Endothelial cell of umbilical vein (primary cell): ENCODE data around the gene SYNE1. TPM values are rescaled to one million over a fixed set of nuclear protein-coding genes. Genes with fewer than 3 reads are reported as not detected.
A peak's percentile ranks its signal among the peaks of the same experiment; 100 is the strongest.

Experiments
- BruUV-seq: library from RNA; stranded (reverse); fragments of 400-500 nt; replicated peaks from 2 replicates; lab custom pipeline; 2021; lab: Mats Ljungman, UMichigan
- CTCF ChIA-PET: fragments of 300-600, 350-600 bp; sonication (Branson Sonifier 250); formaldehyde crosslinking; loops from one replicate; lab custom pipeline; 2021; ENCODE audit warnings: antibody characterized with exemption, inconsistent platforms; lab: Charles Lee
- POLR2A ChIA-PET: fragments of 300-600, 350-600 bp; sonication (Branson Sonifier 250); formaldehyde crosslinking; loops from one replicate; lab custom pipeline; 2021; ENCODE audit warnings: antibody characterized with exemption, inconsistent platforms; lab: Charles Lee
- DNase-seq: peaks from one replicate; pipeline ENCODE4 v3.0.0-alpha.2; 2011; ENCODE audit warnings: low read depth, low spot score
- FAIRE-seq: peaks from 2 replicates; lab custom pipeline; 2011; peaks lifted over from hg19 to GRCh38; lab: Jason Lieb, UNC
- H2AFZ ChIP-seq: 2 replicates; pipeline ENCODE4 v1.6.0; 2012; ENCODE audit warnings: low read depth, low read length, control low read depth, inconsistent platforms
- H3K27ac ChIP-seq: 2 replicates; pipeline ENCODE4 v1.5.1; 2011; ENCODE audit warnings: low read depth, mild to moderate bottlenecking, control low read depth, low read length, moderate library complexity; ENCODE audit not compliant: insufficient read depth
- H3K27me3 ChIP-seq, 2 experiments: 2 replicates each; pipeline versions ENCODE4 v1.6.0 to v1.6.1; 2011; ENCODE audit warnings: low read length in 2 of 2, mixed read lengths in 1 of 2; ENCODE audit not compliant: control insufficient read depth in 2 of 2, insufficient read depth in 2 of 2
- H3K36me3 ChIP-seq, 2 experiments: 2 replicates in 1 of 2; 3 replicates in 1 of 2; pipeline ENCODE4 v1.5.1; 2011; ENCODE audit warnings: low read length in 2 of 2, mild to moderate bottlenecking in 1 of 2, moderate library complexity in 1 of 2; ENCODE audit not compliant: control insufficient read depth in 2 of 2, insufficient read depth in 2 of 2; ENCODE audit errors: extremely low read depth in 1 of 2
- H3K4me1 ChIP-seq: 3 replicates; pipeline ENCODE4 v1.5.1; 2011; ENCODE audit warnings: mild to moderate bottlenecking, low read length; ENCODE audit not compliant: control insufficient read depth, insufficient read depth; ENCODE audit errors: extremely low read depth
- H3K4me2 ChIP-seq: 2 replicates; pipeline ENCODE4 v1.6.1; 2011; ENCODE audit warnings: low read length, control low read depth, mixed read lengths; ENCODE audit not compliant: insufficient read depth
- H3K4me3 ChIP-seq, 3 experiments: fragments of 200-600 bp in 1 of 3; sonication (generic), shearing (Covaris generic) in 1 of 3; replicated peaks in 1 of 3; 2 replicates each; pipeline ENCODE4 v1.5.1; 2011 to 2016; ENCODE audit warnings: control low read depth in 3 of 3, low read length in 3 of 3, mild to moderate bottlenecking in 2 of 3, inconsistent platforms in 1 of 3, low read depth in 1 of 3, moderate library complexity in 1 of 3; ENCODE audit not compliant: insufficient read depth in 1 of 3
- H3K79me2 ChIP-seq: 2 replicates; pipeline ENCODE4 v1.6.0; 2012; ENCODE audit warnings: low read length, inconsistent platforms; ENCODE audit not compliant: control insufficient read depth, insufficient read depth
- H3K9ac ChIP-seq: replicated peaks from 2 replicates; pipeline ENCODE3; 2011; ENCODE audit warnings: low read length, control low read depth; ENCODE audit not compliant: insufficient read depth; ENCODE audit errors: extremely low read depth
- H3K9me1 ChIP-seq: replicated peaks from 3 replicates; pipeline ENCODE4 v1.6.0; 2011; ENCODE audit warnings: mild to moderate bottlenecking, low read length; ENCODE audit not compliant: control insufficient read depth, insufficient read depth; ENCODE audit errors: extremely low read depth
- H3K9me3 ChIP-seq: replicated peaks from 2 replicates; pipeline ENCODE4 v1.5.1; 2012; ENCODE audit warnings: low read length, inconsistent platforms; ENCODE audit not compliant: control insufficient read depth, insufficient read depth
- H4K20me1 ChIP-seq: replicated peaks from 2 replicates; pipeline ENCODE3; 2011; ENCODE audit warnings: mild to moderate bottlenecking, low read length; ENCODE audit not compliant: control insufficient read depth, insufficient read depth; ENCODE audit errors: extremely low read depth
- EZH2 ChIP-seq: IDR thresholded peaks from 2 replicates; pipeline ENCODE4 v1.6.1; 2012; ENCODE audit warnings: borderline replicate concordance, low read depth, mild to moderate bottlenecking, moderate library complexity, low read length, inconsistent platforms; ENCODE audit not compliant: severe bottlenecking
- FOS ChIP-seq: IDR thresholded peaks from 2 replicates; pipeline ENCODE4 v1.6.1; 2011; ENCODE audit warnings: mild to moderate bottlenecking, low read length, moderate library complexity, borderline replicate concordance; ENCODE audit not compliant: insufficient read depth
- GATA2 ChIP-seq: IDR thresholded peaks from 2 replicates; pipeline ENCODE4 v1.7.0; 2011; ENCODE audit warnings: low read depth, mild to moderate bottlenecking, moderate library complexity, mixed read lengths, low read length; ENCODE audit not compliant: insufficient read length, insufficient read depth
- JUN ChIP-seq: IDR thresholded peaks from 2 replicates; pipeline ENCODE4 v1.6.1; 2011; ENCODE audit warnings: borderline replicate concordance, low read depth; ENCODE audit not compliant: insufficient read length, insufficient read depth
- MYC ChIP-seq: IDR thresholded peaks from one replicate; pipeline ENCODE4 v1.6.1; 2011; ENCODE audit warnings: mild to moderate bottlenecking, low read depth, low read length
- POLR2A ChIP-seq: IDR thresholded peaks from 2 replicates; pipeline ENCODE4 v1.6.1; 2012; ENCODE audit warnings: low read depth, mild to moderate bottlenecking, control low read depth, low read length
- POLR2AphosphoS5 ChIP-seq: IDR thresholded peaks from 2 replicates; pipeline ENCODE4 v1.6.1; 2012; ENCODE audit warnings: low read depth, mild to moderate bottlenecking, control low read depth, low read length, moderate library complexity; ENCODE audit not compliant: insufficient read depth
- dilution Hi-C: fragments of 300-500 bp; cut with MboI; formaldehyde crosslinking; loops from one replicate; pipeline ENCODE4 v1.15.0; 2019; ENCODE audit warnings: low sequenced_read_pairs; ENCODE audit not compliant: extremely low pct_ligation_motif_present
- intact Hi-C: fragments of 100-400 bp; cut with micrococcal nuclease; formaldehyde crosslinking; loops from one replicate; pipeline ENCODE4 v1.10.0; 2022
- polyA plus RNA-seq, 4 experiments: library from polyadenylated mRNA; depleted of rRNA in 3 of 4; stranded (reverse) in 3 of 4; unstranded in 1 of 4; fragments of >200 nt; gene quantifications; 2 replicates each; pipeline versions ENCODE4 v1.2.1 to v1.2.3, GENCODE V29; 2011 to 2012; ENCODE audit warnings: missing spikeins in 1 of 4
- total RNA-seq: library from RNA; stranded (reverse); gene quantifications from 2 replicates; pipeline ENCODE4 v1.2.3, GENCODE V29; 2021
- TF ChIP-seq, protein P1 (sequence below), 2 donors: IDR thresholded peaks; 1 replicate in 1 of 2; 2 replicates in 1 of 2; pipeline ENCODE4 v1.5.1; 2011; ENCODE audit warnings: low read length in 2 of 2, mild to moderate bottlenecking in 2 of 2, moderate library complexity in 2 of 2, control low read depth in 1 of 2, inconsistent platforms in 1 of 2, low read depth in 1 of 2; ENCODE audit not compliant: insufficient read depth in 1 of 2; ENCODE audit errors: extremely low read depth in 1 of 2
- TF ChIP-seq, protein P2 (sequence below): IDR thresholded peaks from 2 replicates; pipeline ENCODE4 v1.6.1; 2011; ENCODE audit not compliant: insufficient read depth, insufficient read length

Gene SYNE1
- total and polyA plus RNA-seq, 2 donors (not counting 3 experiments of a cell fraction or from before 2014, with no cell fraction given): 26.5 to 52.3 TPM

DNA sequence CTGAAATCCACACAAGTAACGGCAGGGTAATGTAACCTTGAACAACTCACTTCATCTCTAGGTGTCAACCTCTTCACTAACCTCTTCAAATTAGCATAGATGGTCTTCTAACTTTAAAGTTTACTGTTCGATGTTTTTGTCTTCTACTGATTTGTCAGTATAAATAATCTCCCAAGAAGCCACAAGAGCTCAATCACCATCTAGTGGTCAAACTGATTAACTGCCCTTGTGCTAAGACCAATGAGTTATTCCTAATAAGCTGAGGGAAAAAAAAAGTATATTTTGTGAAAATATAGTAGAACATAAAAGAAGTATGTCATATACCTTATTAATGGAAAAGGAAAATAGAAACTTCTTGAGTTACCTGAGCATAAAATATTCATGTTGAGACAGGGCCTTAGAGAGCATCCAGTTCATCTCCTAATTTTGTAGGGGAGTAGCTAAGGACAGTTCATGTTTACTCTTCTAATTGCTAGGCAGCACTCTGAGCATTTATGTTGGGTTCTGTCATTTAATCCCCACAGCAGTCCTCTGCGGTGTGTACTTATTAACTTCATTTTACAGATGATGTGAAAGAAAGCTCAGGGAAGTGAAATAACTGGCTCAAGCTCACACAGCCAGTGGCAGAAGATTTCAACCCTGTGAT lies 512.6 kb downstream of the SYNE1 start:
- intact Hi-C loops (loop anchor here (1.0 to 5.0 kb wide), 3 partner anchors 148 to 449 kb away; no protein-coding TSS in a partner anchor), dilution Hi-C loops (no loop called here)
- H4K20me1 ChIP-seq: no peaks in the 10 kb centered on the region
- H3K4me1 ChIP-seq: peaks cover 1% of the 10 kb centered on the region
- FAIRE-seq (peak; percentile 95), DNase-seq (peak; percentile 81)
- no peaks in the 10 kb centered on the region for H3K79me2 ChIP-seq
- no peak overlapping the region for H3K27ac ChIP-seq
- no peak overlapping the region for H3K4me3 ChIP-seq
- H3K9me1 ChIP-seq: no peaks in the 10 kb centered on the region
- H3K36me3 ChIP-seq: peaks cover 0 to 3% of the 10 kb centered on the region in 2 experiments
- H3K4me2 ChIP-seq: no peak overlapping the region
- H3K9me3 ChIP-seq: no peaks in the 10 kb centered on the region
- ChIA-PET CTCF (interaction anchor here (0.6 to 5.3 kb wide), 87 partner anchors 9 to 684 kb away, joined by 3 to 178 read pairs (median 4); no protein-coding TSS in a partner anchor), POLR2A (interaction anchor here (0.6 kb wide), 1 partner anchor 17 kb away, joined by 3 read pairs; no protein-coding TSS in a partner anchor)
- H2AFZ ChIP-seq: peak overlapping the region; percentile 64
- no TSS peak for BruUV-seq
- TF ChIP-seq FOS: no peak
- TF ChIP-seq, protein P1, sequence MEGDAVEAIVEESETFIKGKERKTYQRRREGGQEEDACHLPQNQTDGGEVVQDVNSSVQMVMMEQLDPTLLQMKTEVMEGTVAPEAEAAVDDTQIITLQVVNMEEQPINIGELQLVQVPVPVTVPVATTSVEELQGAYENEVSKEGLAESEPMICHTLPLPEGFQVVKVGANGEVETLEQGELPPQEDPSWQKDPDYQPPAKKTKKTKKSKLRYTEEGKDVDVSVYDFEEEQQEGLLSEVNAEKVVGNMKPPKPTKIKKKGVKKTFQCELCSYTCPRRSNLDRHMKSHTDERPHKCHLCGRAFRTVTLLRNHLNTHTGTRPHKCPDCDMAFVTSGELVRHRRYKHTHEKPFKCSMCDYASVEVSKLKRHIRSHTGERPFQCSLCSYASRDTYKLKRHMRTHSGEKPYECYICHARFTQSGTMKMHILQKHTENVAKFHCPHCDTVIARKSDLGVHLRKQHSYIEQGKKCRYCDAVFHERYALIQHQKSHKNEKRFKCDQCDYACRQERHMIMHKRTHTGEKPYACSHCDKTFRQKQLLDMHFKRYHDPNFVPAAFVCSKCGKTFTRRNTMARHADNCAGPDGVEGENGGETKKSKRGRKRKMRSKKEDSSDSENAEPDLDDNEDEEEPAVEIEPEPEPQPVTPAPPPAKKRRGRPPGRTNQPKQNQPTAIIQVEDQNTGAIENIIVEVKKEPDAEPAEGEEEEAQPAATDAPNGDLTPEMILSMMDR (IDR thresholded peaks at IDR 0.05; ENCODE audit: extremely low read depth in 1 of 2, insufficient read depth in 1 of 2, low read depth in 1 of 2, low read length in 2 of 2): peak; percentile 53 to 55
- no peak overlapping the region for H3K9ac ChIP-seq
- no peaks in the 10 kb centered on the region for H3K27me3 ChIP-seq

DNA sequence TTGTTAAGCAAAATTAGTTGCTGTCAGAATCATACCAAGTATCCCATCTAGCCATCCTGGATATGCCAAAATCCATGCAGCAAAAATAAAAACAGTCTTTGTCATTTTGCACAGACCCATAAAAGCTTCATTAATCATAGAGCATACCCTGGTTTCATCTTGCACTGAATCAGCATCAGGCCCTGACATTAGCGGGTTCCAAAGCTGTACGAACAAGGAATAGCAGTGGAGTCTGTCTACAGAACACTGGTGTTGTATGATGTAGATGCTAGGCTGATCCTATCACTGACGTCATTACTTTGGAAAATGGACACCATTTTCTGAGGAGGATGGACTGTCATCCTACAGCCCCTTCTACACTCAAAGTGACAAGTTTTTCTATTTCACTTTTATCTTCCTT lies 514.1 kb downstream of the SYNE1 start:
- Histone ChIP-seq H3K4me2 (no peak overlapping the region), H3K9me3 (no peaks in the 10 kb centered on the region), H3K9ac (no peak overlapping the region), H4K20me1 (no peaks in the 10 kb centered on the region), H3K79me2 (no peaks in the 10 kb centered on the region), H3K4me1 (no peaks in the 10 kb centered on the region), H3K27me3 (no peaks in the 10 kb centered on the region), H3K27ac (no peak overlapping the region), H3K4me3 (no peak overlapping the region), H2AFZ (no peak overlapping the region), H3K9me1 (no peaks in the 10 kb centered on the region), H3K36me3 (peaks cover 0 to 4% of the 10 kb centered on the region in 2 experiments)
- TF ChIP-seq FOS: no peak
- TF ChIP-seq POLR2AphosphoS5: no peak
- no peak for TF ChIP-seq MYC
- TF ChIP-seq, protein P1 (IDR thresholded peaks at IDR 0.05; ENCODE audit: extremely low read depth in 1 of 2, insufficient read depth in 1 of 2, low read depth in 1 of 2, low read length in 2 of 2): no peak
- TF ChIP-seq, protein P2, sequence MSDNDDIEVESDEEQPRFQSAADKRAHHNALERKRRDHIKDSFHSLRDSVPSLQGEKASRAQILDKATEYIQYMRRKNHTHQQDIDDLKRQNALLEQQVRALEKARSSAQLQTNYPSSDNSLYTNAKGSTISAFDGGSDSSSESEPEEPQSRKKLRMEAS: no peak
- no peak for TF ChIP-seq EZH2
- TF ChIP-seq JUN: no peak
- no peak for TF ChIP-seq GATA2
- TF ChIP-seq POLR2A: no peak
- DNase-seq: no peak
- no peak for FAIRE-seq
- no TSS peak for BruUV-seq
- CTCF ChIA-PET: interaction anchor here (0.7 to 5.3 kb wide), 3 partner anchors 26 to 358 kb away, joined by 4 to 178 read pairs (median 12); no protein-coding TSS in a partner anchor
- intact Hi-C loops: no loop called here
- dilution Hi-C loops: no loop called here
- POLR2A ChIA-PET: no interaction called here
